ENCODE results near the gene KLLN.
"Not testable (repeated sequence)": the region's sequence is repeated elsewhere in the genome, so short reads cannot be mapped to it uniquely, and the experiment has no call there.

KLLN gene

GRCh38 chr10:87869773-87870551, 6.6 kb upstream of the KLLN start:
- H3K56ac ChIP-seq (ENCODE audit: low read length) = no peak overlapping the region
- no peak overlapping the region for H3K27ac ChIP-seq (ENCODE audit: low read depth, low read length)
- H3K18ac ChIP-seq (ENCODE audit: low read length) = no peak overlapping the region
- H3K23ac ChIP-seq (ENCODE audit: low read length) = no peak overlapping the region
- no peaks in the 10 kb centered on the region for H3K36me3 ChIP-seq (ENCODE audit: control insufficient read depth, insufficient read depth, low read length)
- no peak overlapping the region for H2BK5ac ChIP-seq (ENCODE audit: low read length)
- H2BK120ac ChIP-seq (ENCODE audit: low read depth, low read length) = no peak overlapping the region
- no peaks in the 10 kb centered on the region for H3K4me1 ChIP-seq (ENCODE audit: control insufficient read depth, low read depth, low read length)
- H4K8ac ChIP-seq (ENCODE audit: low read depth, low read length) = no peak overlapping the region
- H3K79me2 ChIP-seq (ENCODE audit: control insufficient read depth, insufficient read depth, low read length) = peaks cover 46% of the 10 kb centered on the region
- no peaks in the 10 kb centered on the region for H3K79me1 ChIP-seq (ENCODE audit: low read length)
- H3K9ac ChIP-seq (ENCODE audit: low read length) = no peak overlapping the region
- H4K5ac ChIP-seq (ENCODE audit: low read length) = no peak overlapping the region
- WGBS (ENCODE audit: extremely low coverage, insufficient coverage, low lambda C conversion rate) = no CpG with 5 or more reads among the region's 3 CpGs
- no peaks in the 10 kb centered on the region for H3K27me3 ChIP-seq (ENCODE audit: insufficient read depth, low read length, poor library complexity)
- H2BK15ac ChIP-seq (replicated peaks; ENCODE audit: low read depth) = no peak overlapping the region
- H2AK5ac ChIP-seq (ENCODE audit: low read length) = no peak overlapping the region
- no peak overlapping the region for H3K4me3 ChIP-seq (ENCODE audit: low read length)
- H3K4ac ChIP-seq (ENCODE audit: low read depth, low read length) = no peak overlapping the region
- no peak overlapping the region for H3K4me2 ChIP-seq (ENCODE audit: low read length)
- no peak for DNase-seq

- H3K79me2 ChIP-seq (ENCODE audit: control insufficient read depth, insufficient read depth, low read length) = peaks cover 54% of the 10 kb centered on the region
- not testable (repeated sequence) for H3K9ac ChIP-seq (ENCODE audit: low read length)
Observed at GRCh38 chr10:87869139-87869538, 5.8 kb upstream of the KLLN start.

GRCh38 chr10:87868277-87868676, 4.9 kb upstream of the KLLN start:
- Histone ChIP-seq H3K4me2 (ENCODE audit: low read length) (no peak overlapping the region), H2BK5ac (ENCODE audit: low read length) (no peak overlapping the region), H3K79me2 (ENCODE audit: control insufficient read depth, insufficient read depth, low read length) (peaks cover 51% of the 10 kb centered on the region), H4K8ac (ENCODE audit: low read depth, low read length) (no peak overlapping the region), H4K5ac (ENCODE audit: low read length) (no peak overlapping the region), H2BK120ac (ENCODE audit: low read depth, low read length) (no peak overlapping the region), H3K79me1 (ENCODE audit: low read length) (no peaks in the 10 kb centered on the region), H3K4ac (ENCODE audit: low read depth, low read length) (no peak overlapping the region), H3K56ac (ENCODE audit: low read length) (no peak overlapping the region), H3K18ac (ENCODE audit: low read length) (no peak overlapping the region), H3K27me3 (ENCODE audit: insufficient read depth, low read length, poor library complexity) (no peaks in the 10 kb centered on the region), H3K23ac (ENCODE audit: low read length) (no peak overlapping the region), H3K4me1 (ENCODE audit: control insufficient read depth, low read depth, low read length) (no peaks in the 10 kb centered on the region), H2BK15ac (replicated peaks; ENCODE audit: low read depth) (no peak overlapping the region), H3K36me3 (ENCODE audit: control insufficient read depth, insufficient read depth, low read length) (no peaks in the 10 kb centered on the region), H3K9ac (ENCODE audit: low read length) (no peak overlapping the region), H2AK5ac (ENCODE audit: low read length) (no peak overlapping the region), H3K4me3 (ENCODE audit: low read length) (no peak overlapping the region), H3K27ac (ENCODE audit: low read depth, low read length) (no peak overlapping the region)
- DNase-seq = no peak
- WGBS (ENCODE audit: extremely low coverage, insufficient coverage, low lambda C conversion rate) = no CpG with 5 or more reads among the region's 1 CpG

More at GRCh38 chr10:87869139-87869538, 5.8 kb upstream of the KLLN start:
- not testable (repeated sequence) for H3K4me3 ChIP-seq (ENCODE audit: low read length); H2BK120ac ChIP-seq (ENCODE audit: low read depth, low read length); H4K5ac ChIP-seq (ENCODE audit: low read length); H2BK5ac ChIP-seq (ENCODE audit: low read length); H3K4me2 ChIP-seq (ENCODE audit: low read length); H4K8ac ChIP-seq (ENCODE audit: low read depth, low read length); H3K36me3 ChIP-seq (ENCODE audit: control insufficient read depth, insufficient read depth, low read length); H3K18ac ChIP-seq (ENCODE audit: low read length); H3K27me3 ChIP-seq (ENCODE audit: insufficient read depth, low read length, poor library complexity); H3K4me1 ChIP-seq (ENCODE audit: control insufficient read depth, low read depth, low read length); H3K56ac ChIP-seq (ENCODE audit: low read length); DNase-seq; H3K27ac ChIP-seq (ENCODE audit: low read depth, low read length); H2AK5ac ChIP-seq (ENCODE audit: low read length); H3K4ac ChIP-seq (ENCODE audit: low read depth, low read length); H3K79me1 ChIP-seq (ENCODE audit: low read length); H2BK15ac ChIP-seq (replicated peaks; ENCODE audit: low read depth); H3K23ac ChIP-seq (ENCODE audit: low read length)
- no CpG with 5 or more reads among the region's 9 CpGs for WGBS (ENCODE audit: extremely low coverage, insufficient coverage, low lambda C conversion rate)

GRCh38 chr10:87867453-87867852, 4.1 kb upstream of the KLLN start:
- H3K18ac ChIP-seq (ENCODE audit: low read length) = no peak overlapping the region
- no peaks in the 10 kb centered on the region for H3K27me3 ChIP-seq (ENCODE audit: insufficient read depth, low read length, poor library complexity)
- H4K8ac ChIP-seq (ENCODE audit: low read depth, low read length) = no peak overlapping the region
- H3K23ac ChIP-seq (ENCODE audit: low read length) = no peak overlapping the region
- no peaks in the 10 kb centered on the region for H3K79me1 ChIP-seq (ENCODE audit: low read length)
- H3K4me1 ChIP-seq (ENCODE audit: control insufficient read depth, low read depth, low read length) = no peaks in the 10 kb centered on the region
- no peak overlapping the region for H2BK5ac ChIP-seq (ENCODE audit: low read length)
- no peaks in the 10 kb centered on the region for H3K36me3 ChIP-seq (ENCODE audit: control insufficient read depth, insufficient read depth, low read length)
- H3K4me2 ChIP-seq (ENCODE audit: low read length) = no peak overlapping the region
- no peak for DNase-seq
- no peak overlapping the region for H2BK120ac ChIP-seq (ENCODE audit: low read depth, low read length)
- no peak overlapping the region for H3K9ac ChIP-seq (ENCODE audit: low read length)
- no peak overlapping the region for H3K4me3 ChIP-seq (ENCODE audit: low read length)
- H3K27ac ChIP-seq (ENCODE audit: low read depth, low read length) = no peak overlapping the region
- H2AK5ac ChIP-seq (ENCODE audit: low read length) = no peak overlapping the region
- H3K56ac ChIP-seq (ENCODE audit: low read length) = no peak overlapping the region
- H4K5ac ChIP-seq (ENCODE audit: low read length) = no peak overlapping the region
- no peak overlapping the region for H3K4ac ChIP-seq (ENCODE audit: low read depth, low read length)
- peaks cover 44% of the 10 kb centered on the region for H3K79me2 ChIP-seq (ENCODE audit: control insufficient read depth, insufficient read depth, low read length)
- H2BK15ac ChIP-seq (replicated peaks; ENCODE audit: low read depth) = no peak overlapping the region

- Histone ChIP-seq H3K27me3 (ENCODE audit: insufficient read depth, low read length, poor library complexity) (no peaks in the 10 kb centered on the region), H2BK120ac (ENCODE audit: low read depth, low read length) (no peak overlapping the region), H3K4me3 (ENCODE audit: low read length) (no peak overlapping the region), H3K36me3 (ENCODE audit: control insufficient read depth, insufficient read depth, low read length) (no peaks in the 10 kb centered on the region), H3K79me1 (ENCODE audit: low read length) (no peaks in the 10 kb centered on the region), H3K56ac (ENCODE audit: low read length) (no peak overlapping the region), H3K27ac (ENCODE audit: low read depth, low read length) (no peak overlapping the region), H2BK5ac (ENCODE audit: low read length) (no peak overlapping the region), H3K18ac (ENCODE audit: low read length) (no peak overlapping the region), H4K5ac (ENCODE audit: low read length) (no peak overlapping the region), H2AK5ac (ENCODE audit: low read length) (no peak overlapping the region), H3K4ac (ENCODE audit: low read depth, low read length) (no peak overlapping the region), H4K8ac (ENCODE audit: low read depth, low read length) (no peak overlapping the region), H3K79me2 (ENCODE audit: control insufficient read depth, insufficient read depth, low read length) (peaks cover 41% of the 10 kb centered on the region), H3K4me2 (ENCODE audit: low read length) (no peak overlapping the region), H2BK15ac (replicated peaks; ENCODE audit: low read depth) (no peak overlapping the region), H3K23ac (ENCODE audit: low read length) (no peak overlapping the region), H3K4me1 (ENCODE audit: control insufficient read depth, low read depth, low read length) (no peaks in the 10 kb centered on the region), H3K9ac (ENCODE audit: low read length) (peak overlapping the region; percentile 37)
- WGBS (ENCODE audit: extremely low coverage, insufficient coverage, low lambda C conversion rate) = no CpG with 5 or more reads among the region's 3 CpGs
- no peak for DNase-seq
Observed at GRCh38 chr10:87866412-87866974, 3.2 kb upstream of the KLLN start.
